H9 (cell line): ENCODE data around the gene SCN1B. TPM values are rescaled to one million over a fixed set of nuclear protein-coding genes. Genes with fewer than 3 reads are reported as not detected.

ENCODE experiments used
- DNase-seq: peaks from one replicate; pipeline ENCODE4 v3.0.0-alpha.2; 2017
- H2AFZ ChIP-seq: one replicate; pipeline ENCODE4 v1.6.1; 2013; ENCODE audit warnings: mild to moderate bottlenecking, low read length, control low read depth, moderate library complexity
- H2AK5ac ChIP-seq: 2 replicates; pipeline ENCODE4 v1.6.1; 2013; ENCODE audit warnings: low read length, control low read depth, mixed read lengths; ENCODE audit not compliant: insufficient read length
- H2BK120ac ChIP-seq: one replicate; pipeline ENCODE4 v1.6.1; 2013; ENCODE audit warnings: low read depth, mild to moderate bottlenecking, low read length, control low read depth, inconsistent platforms; ENCODE audit not compliant: poor library complexity, severe bottlenecking
- H2BK12ac ChIP-seq: 2 replicates; pipeline ENCODE4 v1.6.1; 2013; ENCODE audit warnings: low read length, control low read depth, mixed read lengths, low read depth; ENCODE audit not compliant: insufficient read length
- H2BK15ac ChIP-seq: 2 replicates; pipeline ENCODE4 v1.6.1; 2013; ENCODE audit warnings: low read depth, low read length, control low read depth
- H2BK20ac ChIP-seq: one replicate; pipeline ENCODE4 v1.6.1; 2013; ENCODE audit warnings: low read depth, mild to moderate bottlenecking, low read length, control low read depth, inconsistent platforms; ENCODE audit not compliant: poor library complexity, severe bottlenecking
- H2BK5ac ChIP-seq: 2 replicates; pipeline ENCODE4 v1.6.1; 2013; ENCODE audit warnings: low read length, control low read depth, mixed read lengths; ENCODE audit not compliant: insufficient read length
- H3K14ac ChIP-seq: 2 replicates; pipeline ENCODE4 v1.6.1; 2013; ENCODE audit warnings: low read length, control low read depth; ENCODE audit not compliant: insufficient read depth
- H3K18ac ChIP-seq: 2 replicates; pipeline ENCODE4 v1.6.1; 2013; ENCODE audit warnings: low read depth, mild to moderate bottlenecking, mixed read lengths, low read length, control low read depth; ENCODE audit not compliant: insufficient read length
- H3K23ac ChIP-seq: 2 replicates; pipeline ENCODE4 v1.6.1; 2013; ENCODE audit warnings: low read length, control low read depth, mixed read lengths, low read depth; ENCODE audit not compliant: insufficient read length
- H3K23me2 ChIP-seq: 2 replicates; pipeline ENCODE4 v1.6.1; 2013; ENCODE audit warnings: low read depth, mild to moderate bottlenecking, mixed read lengths, low read length, control low read depth; ENCODE audit not compliant: insufficient read length, poor library complexity, severe bottlenecking
- H3K27ac ChIP-seq: 2 replicates; pipeline ENCODE4 v1.5.1; 2013; ENCODE audit warnings: low read length, control low read depth, mixed read lengths, low read depth; ENCODE audit not compliant: insufficient read length
- H3K27me3 ChIP-seq: 2 replicates; pipeline ENCODE4 v1.6.1; 2013; ENCODE audit warnings: low read length, control low read depth, inconsistent platforms; ENCODE audit not compliant: insufficient read depth
- H3K4ac ChIP-seq: 2 replicates; pipeline ENCODE4 v1.6.1; 2013; ENCODE audit warnings: low read depth, mild to moderate bottlenecking, control low read depth, inconsistent platforms, low read length, moderate library complexity
- H3K4me1 ChIP-seq: 2 replicates; pipeline ENCODE4 v1.6.1; 2013; ENCODE audit warnings: low read length, control low read depth, inconsistent platforms; ENCODE audit not compliant: insufficient read depth
- H3K4me2 ChIP-seq: 2 replicates; pipeline ENCODE4 v1.6.1; 2013; ENCODE audit warnings: low read length, control low read depth, mixed read lengths; ENCODE audit not compliant: insufficient read length, insufficient read depth
- H3K56ac ChIP-seq: 2 replicates; pipeline ENCODE4 v1.6.1; 2013; ENCODE audit warnings: low read depth, mild to moderate bottlenecking, mixed read lengths, low read length, control low read depth; ENCODE audit not compliant: insufficient read length
- H3K79me1 ChIP-seq: 2 replicates; pipeline ENCODE4 v1.6.1; 2013; ENCODE audit warnings: low read depth, mild to moderate bottlenecking, moderate library complexity, low read length, control low read depth, inconsistent platforms; ENCODE audit not compliant: insufficient read depth, poor library complexity, severe bottlenecking
- H3K79me2 ChIP-seq: 2 replicates; pipeline ENCODE4 v1.6.1; 2013; ENCODE audit warnings: low read length, control low read depth, inconsistent platforms; ENCODE audit not compliant: insufficient read depth
- H3K9ac ChIP-seq: 2 replicates; pipeline ENCODE4 v1.6.1; 2013; ENCODE audit warnings: low read length, control low read depth, mixed read lengths; ENCODE audit not compliant: insufficient read length; ENCODE audit errors: extremely low read depth
- H3K9me3 ChIP-seq: one replicate; pipeline ENCODE4 v1.6.1; 2013; ENCODE audit warnings: low read depth, low read length, inconsistent platforms; ENCODE audit not compliant: control insufficient read depth
- H3T11ph ChIP-seq: one replicate; pipeline ENCODE4 v1.6.1; 2013; ENCODE audit warnings: mild to moderate bottlenecking, low read length, control low read depth, inconsistent platforms
- H4K20me1 ChIP-seq: one replicate; pipeline ENCODE4 v1.6.1; 2013; ENCODE audit not compliant: control insufficient read depth, insufficient read length, insufficient read depth
- H4K5ac ChIP-seq: 2 replicates; pipeline ENCODE4 v1.6.1; 2013; ENCODE audit warnings: low read depth, mild to moderate bottlenecking, mixed read lengths, low read length, control low read depth; ENCODE audit not compliant: insufficient read length
- H4K8ac ChIP-seq: replicated peaks from 2 replicates; pipeline ENCODE4 v1.6.1; 2013; ENCODE audit warnings: low read length, control low read depth, mixed read lengths, low read depth; ENCODE audit not compliant: insufficient read length
- H4K91ac ChIP-seq: 2 replicates; pipeline ENCODE4 v1.6.1; 2013; ENCODE audit warnings: low read depth, mild to moderate bottlenecking, moderate library complexity, mixed read lengths, low read length, control low read depth; ENCODE audit not compliant: insufficient read length
- H3K27ac Mint-ChIP-seq, 3 experiments: 2 replicates in 2 of 3; 3 replicates in 1 of 3; pipeline ENCODE4 v1.8.0; 2020 to 2021; ENCODE audit warnings: mixed read lengths in 3 of 3, mild to moderate bottlenecking in 1 of 3, moderate library complexity in 1 of 3
- H3K27me3 Mint-ChIP-seq: 2 replicates; pipeline ENCODE4 v1.8.0; 2021; ENCODE audit warnings: low read depth, mild to moderate bottlenecking, moderate library complexity, mixed read lengths
- H3K36me3 Mint-ChIP-seq, 3 experiments: 2 replicates in 2 of 3; 3 replicates in 1 of 3; pipeline ENCODE4 v1.8.0; 2020 to 2021; ENCODE audit warnings: low read depth in 3 of 3, mixed read lengths in 3 of 3; ENCODE audit not compliant: insufficient read depth in 1 of 3
- H3K4me1 Mint-ChIP-seq, 2 experiments: 2 replicates each; pipeline ENCODE4 v1.8.0; 2020; ENCODE audit warnings: mixed read lengths in 2 of 2
- H3K4me3 Mint-ChIP-seq, 2 experiments: 2 replicates in 1 of 2; 3 replicates in 1 of 2; pipeline ENCODE4 v1.8.0; 2020 to 2021; ENCODE audit warnings: mild to moderate bottlenecking in 2 of 2, mixed read lengths in 2 of 2, moderate library complexity in 1 of 2
- H3K9me3 Mint-ChIP-seq, 2 experiments: 2 replicates in 1 of 2; 3 replicates in 1 of 2; pipeline ENCODE4 v1.8.0; 2020; ENCODE audit warnings: mild to moderate bottlenecking in 2 of 2, mixed read lengths in 2 of 2, moderate library complexity in 1 of 2
- CTCF ChIP-seq: fragments of 200-600 bp; sonication (generic); conservative IDR thresholded peaks from 3 replicates; pipeline ENCODE4 v1.8.0; 2021; ENCODE audit warnings: antibody characterized with exemption, mild to moderate bottlenecking
- WGBS: extraction: QIAGEN DNeasy Blood & Tissue Kit; methylation state at CpG from one replicate; pipeline ENCODE4 v1.1.7; 2013; ENCODE audit warnings: missing lambda C conversion rate, low lambda C conversion rate, mixed read lengths; ENCODE audit not compliant: insufficient read length; ENCODE audit errors: extremely low coverage; 5-methylcytosine and 5-hydroxymethylcytosine counted together
- total RNA-seq: library from RNA; stranded (reverse); gene quantifications from 2 replicates; pipeline ENCODE4 v1.2.1, GENCODE V29; 2021

The SCN1B gene
- total RNA-seq, 1 experiment from 2014 or later, result 3.8 TPM

GRCh38 chr19:35026418-35026817, 3.9 kb upstream of the SCN1B start:
- no peak overlapping the region for H3K18ac ChIP-seq
- no peaks in the 10 kb centered on the region for H3K9me3 ChIP-seq
- no peak overlapping the region for H4K8ac ChIP-seq
- no peak for TF ChIP-seq CTCF
- H4K91ac ChIP-seq, result no peak overlapping the region
- Mint-ChIP-seq H3K36me3 (peaks cover 33 to 67% (median 56%) of the 10 kb centered on the region in 3 experiments; a peak in 6 of 7 replicates), H3K4me1 (peaks cover 8 to 11% of the 10 kb centered on the region in 2 experiments), H3K9me3 (no peaks in the 10 kb centered on the region; a peak in 2 of 5 replicates), H3K27me3 (peaks cover 25% of the 10 kb centered on the region), H3K27ac (no peak overlapping the region), H3K4me3 (no peak overlapping the region)
- H3K9ac ChIP-seq, result no peak overlapping the region
- no peak overlapping the region for H3K4ac ChIP-seq
- no peak overlapping the region for H3K14ac ChIP-seq
- H2BK20ac ChIP-seq, result no peak overlapping the region
- H3K79me1 ChIP-seq, result no peaks in the 10 kb centered on the region
- H3K27me3 ChIP-seq, result peaks cover 4% of the 10 kb centered on the region; the same call in 1 of the 2 replicates
- DNase-seq, result no peak
- H3K56ac ChIP-seq, result no peak overlapping the region
- no peak overlapping the region for H3K23ac ChIP-seq
- no peaks in the 10 kb centered on the region for H3K4me1 ChIP-seq
- no peak overlapping the region for H2AK5ac ChIP-seq
- peaks cover 5% of the 10 kb centered on the region for H3K23me2 ChIP-seq
- no peak overlapping the region for H2AFZ ChIP-seq
- no peak overlapping the region for H2BK15ac ChIP-seq
- no peak overlapping the region for H3T11ph ChIP-seq
- no peak overlapping the region for H2BK5ac ChIP-seq
- no peak overlapping the region for H2BK120ac ChIP-seq
- H2BK12ac ChIP-seq, result no peak overlapping the region
- H4K20me1 ChIP-seq, result no peaks in the 10 kb centered on the region
- no peaks in the 10 kb centered on the region for H3K79me2 ChIP-seq
- H4K5ac ChIP-seq, result no peak overlapping the region
- WGBS, result no CpG with 5 or more reads among the region's 6 CpGs
- no peak overlapping the region for H3K4me2 ChIP-seq
- no peak overlapping the region for H3K27ac ChIP-seq
